Measurements from ENCODE around the gene CD302. TPM values are rescaled to one million over a fixed set of nuclear protein-coding genes. Genes with fewer than 3 reads are reported as not detected.
A peak's percentile ranks its signal among the peaks of the same experiment; 100 is the strongest.

The CD302 gene
- polyA plus RNA-seq (2011; rRNA removed) (8.4 and 8.7 TPM in 2 replicates), polyA plus RNA-seq (2017; fragmentation: RNase III; extraction: RNeasy Plus Mini Kit Qiagen cat#74134 plus additional on column Dnase treatment) (2.4 to 2.9 TPM (median 2.5 TPM) in 3 replicates), polyA minus RNA-seq (2011; rRNA and poly(A)+ RNA removed) (2.0 and 2.5 TPM in 2 replicates)
- 1.3 and 1.5 TPM in 2 replicates for polyA plus RNA-seq (2012; cell fraction: cytosol; rRNA removed)
- 0.42 and 0.58 TPM in 2 replicates for polyA plus RNA-seq (2012; cell fraction: nucleus; rRNA removed)

GRCh38 chr2:159797543-159798375 is at the start of gene CD302:
Gene CD302, minus strand, starts transcription at chr2:159798208. Its CDS starts 10 bp downstream, at chr2:159798198.
- peak; percentile 42 to 43 for DNase-seq (ENCODE audit: low read depth in 1 of 2, low spot score in 1 of 2)
- Histone ChIP-seq H3K4me1 (peaks cover 7% of the 10 kb centered on the region; the same call in 2 of the 3 replicates), H3K4me3 (peak within 1 kb of the TSS; percentile 81), H3K27ac (peak within 1 kb of the TSS; percentile 70 to 82), H3K9me3 (no peaks in the 10 kb centered on the region), H3K4me2 (peak within 1 kb of the TSS; percentile 96)
- WGBS (ENCODE audit: missing lambda C conversion rate) = 2% methylated on average over 20 of the region's 82 CpGs
- CTCF ChIA-PET = interaction anchor here (0.6 to 2.2 kb wide), 2 partner anchors 10 to 885 kb away, joined by 3 to 14 read pairs; no protein-coding TSS in a partner anchor
- TF ChIP-seq RNF2 (IDR thresholded peaks at IDR 0.05; ENCODE audit: borderline replicate concordance, low read depth) (peak; percentile 95; the same call in 1 of the 2 replicates), CEBPB (IDR thresholded peaks at IDR 0.05) (0 out of 4 replicates have a peak, but pooled peaks of 1 of the 2 experiments have one; percentile 8), PHF8 (IDR thresholded peaks at IDR 0.05; ENCODE audit: borderline replicate concordance, low read depth) (peak; percentile 63), KDM5A (IDR thresholded peaks at IDR 0.05) (no peak), MAZ (IDR thresholded peaks at IDR 0.05; ENCODE audit: borderline replicate concordance, low read depth, low read length) (no peak), HOXB5 (CRISPR knock-in tag; IDR thresholded peaks at IDR 0.05) (0 out of 2 replicates have a peak, but pooled peaks have one; percentile 30), RAD21 (conservative IDR thresholded peaks at IDR 0.05 in 1 of 2, IDR thresholded peaks at IDR 0.05 in 1 of 2) (no peak), JUN (IDR thresholded peaks at IDR 0.05) (0 out of 5 replicates have a peak, but pooled peaks of 1 of the 2 experiments have one; percentile 21), POLR2A (IDR thresholded peaks at IDR 0.05; ENCODE audit: low read length) (peak; percentile 25; the same call in 1 of the 2 replicates)
- TF ChIP-seq, protein P1, sequence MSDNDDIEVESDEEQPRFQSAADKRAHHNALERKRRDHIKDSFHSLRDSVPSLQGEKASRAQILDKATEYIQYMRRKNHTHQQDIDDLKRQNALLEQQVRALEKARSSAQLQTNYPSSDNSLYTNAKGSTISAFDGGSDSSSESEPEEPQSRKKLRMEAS (IDR thresholded peaks at IDR 0.05) = peak; percentile 73
- TF ChIP-seq, protein P2, sequence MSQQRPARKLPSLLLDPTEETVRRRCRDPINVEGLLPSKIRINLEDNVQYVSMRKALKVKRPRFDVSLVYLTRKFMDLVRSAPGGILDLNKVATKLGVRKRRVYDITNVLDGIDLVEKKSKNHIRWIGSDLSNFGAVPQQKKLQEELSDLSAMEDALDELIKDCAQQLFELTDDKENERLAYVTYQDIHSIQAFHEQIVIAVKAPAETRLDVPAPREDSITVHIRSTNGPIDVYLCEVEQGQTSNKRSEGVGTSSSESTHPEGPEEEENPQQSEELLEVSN (IDR thresholded peaks at IDR 0.05; ENCODE audit: borderline replicate concordance, low read depth) = peak; percentile 69
- FAIRE-seq = no peak
- ATAC-seq = peak; percentile 82 to 95
- POLR2A ChIA-PET = no interaction called here

DNA sequence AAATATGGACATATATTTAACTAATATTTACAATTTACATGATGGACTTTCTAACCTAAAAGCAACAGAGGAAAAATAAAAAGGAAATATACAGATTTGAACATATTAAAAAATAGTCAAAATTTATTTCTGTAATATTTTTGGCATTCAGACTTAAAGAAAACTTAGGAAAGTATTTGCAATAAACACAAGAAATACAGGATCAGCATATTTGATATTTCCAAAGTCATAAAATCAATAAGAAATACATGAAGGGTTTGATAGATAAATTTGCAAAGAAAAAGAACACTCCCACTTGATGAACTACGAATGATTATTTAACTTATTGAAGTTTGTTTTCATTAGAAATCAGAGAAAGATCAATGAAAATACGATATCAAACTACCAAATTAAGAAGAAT is 48.6 kb upstream of the CD302 start:
- ChIA-PET CTCF (no interaction called here), POLR2A (no interaction called here)
- FAIRE-seq (no peak), ATAC-seq (no peak), DNase-seq (ENCODE audit: low read depth in 1 of 2, low spot score in 1 of 2) (no peak)
- no peak for TF ChIP-seq HES2 (IDR thresholded peaks at IDR 0.05)
- Histone ChIP-seq H3K4me1 (no peaks in the 10 kb centered on the region), H3K27ac (no peak overlapping the region), H3K9me3 (no peaks in the 10 kb centered on the region), H3K4me2 (no peak overlapping the region), H3K4me3 (no peak overlapping the region)
- 21% methylated on average over 2 of the region's 2 CpGs for WGBS (ENCODE audit: missing lambda C conversion rate)

GRCh38 chr2:159840616-159841015 is 42.6 kb upstream of the CD302 start:
- H3K4me3 ChIP-seq = no peak overlapping the region
- TF ChIP-seq SREBF2 (IDR thresholded peaks at IDR 0.05) (no peak), POLR2A (IDR thresholded peaks at IDR 0.05; ENCODE audit: low read length) (no peak), EHMT2 (IDR thresholded peaks at IDR 0.05; ENCODE audit: low read depth) (no peak), PBX3 (IDR thresholded peaks at IDR 0.05) (no peak), EP300 (IDR thresholded peaks at IDR 0.05) (no peak), JUNB (IDR thresholded peaks at IDR 0.05) (no peak)
- H3K4me2 ChIP-seq = no peak overlapping the region
- ATAC-seq (no peak), FAIRE-seq (no peak), DNase-seq (ENCODE audit: low read depth in 1 of 2, low spot score in 1 of 2) (no peak)
- no peaks in the 10 kb centered on the region for H3K4me1 ChIP-seq
- ChIA-PET POLR2A (no interaction called here), CTCF (interaction anchor here (0.6 kb wide), 1 partner anchor 880 kb away, joined by 3 read pairs; no protein-coding TSS in a partner anchor)
- no peaks in the 10 kb centered on the region for H3K9me3 ChIP-seq
- H3K27ac ChIP-seq = no peak overlapping the region
- 63% methylated on average over 5 of the region's 5 CpGs for WGBS (ENCODE audit: missing lambda C conversion rate)
